Omental fat pad (tissue), 4 donors: ENCODE measurements around the gene MCM3AP. TPM values are rescaled to one million over a fixed set of nuclear protein-coding genes. Genes with fewer than 3 reads are reported as not detected.

ENCODE experiments used
- ATAC-seq: fragments of 150-250 bp; one replicate; pipeline ENCODE4 v1.9.1; 2016; ENCODE audit warnings: mild to moderate bottlenecking, moderate library complexity; ENCODE audit not compliant: low FRiP score
- DNase-seq: peaks from one replicate; pipeline ENCODE4 v3.0.0-alpha.2; 2019; ENCODE audit warnings: low spot score
- CTCF ChIP-seq, 3 donors: fragments of 450-650 bp; IDR thresholded peaks; one replicate each; pipeline ENCODE4 v1.5.1; 2016 to 2017; ENCODE audit warnings: antibody characterized with exemption in 3 of 3, mild to moderate bottlenecking in 3 of 3, moderate library complexity in 2 of 3
- total RNA-seq, 4 donors: library from RNA; depleted of rRNA; stranded (reverse); fragments of >200 nt; gene quantifications; one replicate each; pipeline ENCODE4 v1.1.0, GENCODE V29; 2016

Gene MCM3AP
- total RNA-seq, 4 donors from 2014 or later: 63.8 to 129 (median 76.6) TPM

- DNase-seq: peak; percentile 16
Measured at GRCh38 chr21:46213620-46214286, 71.7 kb downstream of the MCM3AP start.

GRCh38 chr21:46212721-46213484 lies 72.5 kb downstream of the MCM3AP start:
- ATAC-seq (no peak), DNase-seq (peak; percentile 2)
- no peak for TF ChIP-seq CTCF (IDR thresholded peaks at IDR 0.05)

More at GRCh38 chr21:46213620-46214286, 71.7 kb downstream of the MCM3AP start:
- no peak for TF ChIP-seq CTCF (IDR thresholded peaks at IDR 0.05)
- no peak for ATAC-seq

- TF ChIP-seq CTCF (IDR thresholded peaks at IDR 0.05): no peak
- DNase-seq (peak; percentile 20), ATAC-seq (no peak)
Measured at GRCh38 chr21:46211786-46212720, 73.4 kb downstream of the MCM3AP start.

- TF ChIP-seq CTCF (IDR thresholded peaks at IDR 0.05): no peak
- ATAC-seq (no peak), DNase-seq (peak; percentile 17)
Measured at GRCh38 chr21:46211376-46211775, 74.0 kb downstream of the MCM3AP start.

- no peak for ATAC-seq
- DNase-seq: peak; percentile 16
- no peak for TF ChIP-seq CTCF (IDR thresholded peaks at IDR 0.05)
Measured at GRCh38 chr21:46210378-46211136, 74.9 kb downstream of the MCM3AP start.
